ENCODE data around the gene SERPINB2.
"Not testable (repeated sequence)": the region's sequence is repeated elsewhere in the genome, so short reads cannot be mapped to it uniquely, and the experiment has no call there.

SERPINB2 gene

GRCh38 chr18:63906056-63906455 is 18.6 kb downstream of the SERPINB2 start:
- Histone ChIP-seq H3K27ac (no peak overlapping the region), H3K36me3 (ENCODE audit: insufficient read depth, low read length) (no peaks in the 10 kb centered on the region), H3K9me3 (ENCODE audit: low read depth, low read length) (no peaks in the 10 kb centered on the region), H3K9ac (ENCODE audit: insufficient read length) (no peak overlapping the region), H3K4me3 (no peak overlapping the region)
- TF ChIP-seq FOXP2 (optimal IDR thresholded peaks at IDR 0.05; ENCODE audit: control extremely low read depth, extremely low read length, insufficient read depth) = no peak
- no peak for TF ChIP-seq EZH2 (IDR thresholded peaks at IDR 0.05)
- no peak for TF ChIP-seq POLR2AphosphoS5 (IDR thresholded peaks at IDR 0.05; ENCODE audit: borderline replicate concordance, low read depth, low read length)
- DNase-seq (ENCODE audit: low read depth, low spot score) = no peak

- no peak for DNase-seq (ENCODE audit: low read depth, low spot score)
- H3K9me3 ChIP-seq (ENCODE audit: low read depth, low read length) = no peaks in the 10 kb centered on the region
- no peak within 1 kb of the TSS for H3K27ac ChIP-seq
- no peak within 1 kb of the TSS for H3K9ac ChIP-seq (ENCODE audit: insufficient read length)
- no peak within 1 kb of the TSS for H3K4me3 ChIP-seq
- no peaks in the 10 kb centered on the region for H3K36me3 ChIP-seq (ENCODE audit: insufficient read depth, low read length)
- TF ChIP-seq POLR2AphosphoS5 (IDR thresholded peaks at IDR 0.05; ENCODE audit: borderline replicate concordance, low read depth, low read length) = no peak
- no peak for TF ChIP-seq FOXP2 (optimal IDR thresholded peaks at IDR 0.05; ENCODE audit: control extremely low read depth, extremely low read length, insufficient read depth)
- TF ChIP-seq EZH2 (IDR thresholded peaks at IDR 0.05) = no peak
Observed at GRCh38 chr18:63907664-63908063, 20.2 kb downstream of the SERPINB2 start, which contains the start of gene SERPINB10. Gene SERPINB10 (plus strand): TSS chr18:63907958. CDS start chr18:63915511, 7,553 bp downstream.

GRCh38 chr18:63908858-63909257 is 21.4 kb downstream of the SERPINB2 start:
- no peak for DNase-seq (ENCODE audit: low read depth, low spot score)
- Histone ChIP-seq H3K4me3 (no peak overlapping the region), H3K9me3 (ENCODE audit: low read depth, low read length) (no peaks in the 10 kb centered on the region), H3K36me3 (ENCODE audit: insufficient read depth, low read length) (no peaks in the 10 kb centered on the region), H3K27ac (no peak overlapping the region), H3K9ac (ENCODE audit: insufficient read length) (no peak overlapping the region)
- TF ChIP-seq EZH2 (IDR thresholded peaks at IDR 0.05) (no peak), POLR2AphosphoS5 (IDR thresholded peaks at IDR 0.05; ENCODE audit: borderline replicate concordance, low read depth, low read length) (no peak), FOXP2 (optimal IDR thresholded peaks at IDR 0.05; ENCODE audit: control extremely low read depth, extremely low read length, insufficient read depth) (no peak)

GRCh38 chr18:63909870-63910269 is 22.4 kb downstream of the SERPINB2 start:
- no peak overlapping the region for H3K27ac ChIP-seq
- TF ChIP-seq POLR2AphosphoS5 (IDR thresholded peaks at IDR 0.05; ENCODE audit: borderline replicate concordance, low read depth, low read length) (no peak), EZH2 (IDR thresholded peaks at IDR 0.05) (no peak), FOXP2 (optimal IDR thresholded peaks at IDR 0.05; ENCODE audit: control extremely low read depth, extremely low read length, insufficient read depth) (no peak)
- no peaks in the 10 kb centered on the region for H3K36me3 ChIP-seq (ENCODE audit: insufficient read depth, low read length)
- H3K9me3 ChIP-seq (ENCODE audit: low read depth, low read length) = no peaks in the 10 kb centered on the region
- H3K9ac ChIP-seq (ENCODE audit: insufficient read length) = no peak overlapping the region
- no peak for DNase-seq (ENCODE audit: low read depth, low spot score)
- no peak overlapping the region for H3K4me3 ChIP-seq

GRCh38 chr18:63917817-63918216 is 30.3 kb downstream of the SERPINB2 start:
- TF ChIP-seq FOXP2 (optimal IDR thresholded peaks at IDR 0.05; ENCODE audit: control extremely low read depth, extremely low read length, insufficient read depth) (no peak), POLR2AphosphoS5 (IDR thresholded peaks at IDR 0.05; ENCODE audit: borderline replicate concordance, low read depth, low read length) (no peak), EZH2 (IDR thresholded peaks at IDR 0.05) (no peak)
- Histone ChIP-seq H3K9me3 (ENCODE audit: low read depth, low read length) (no peaks in the 10 kb centered on the region), H3K27ac (no peak overlapping the region), H3K36me3 (ENCODE audit: insufficient read depth, low read length) (no peaks in the 10 kb centered on the region), H3K4me3 (no peak overlapping the region), H3K9ac (ENCODE audit: insufficient read length) (no peak overlapping the region)
- no peak for DNase-seq (ENCODE audit: low read depth, low spot score)

- Histone ChIP-seq H3K9me3 (ENCODE audit: low read depth, low read length) (no peaks in the 10 kb centered on the region), H3K9ac (ENCODE audit: insufficient read length) (no peak overlapping the region), H3K36me3 (ENCODE audit: insufficient read depth, low read length) (no peaks in the 10 kb centered on the region), H3K4me3 (no peak overlapping the region), H3K27ac (no peak overlapping the region)
- DNase-seq (ENCODE audit: low read depth, low spot score) = no peak
- no peak for TF ChIP-seq FOXP2 (optimal IDR thresholded peaks at IDR 0.05; ENCODE audit: control extremely low read depth, extremely low read length, insufficient read depth)
- no peak for TF ChIP-seq POLR2AphosphoS5 (IDR thresholded peaks at IDR 0.05; ENCODE audit: borderline replicate concordance, low read depth, low read length)
- no peak for TF ChIP-seq EZH2 (IDR thresholded peaks at IDR 0.05)
Observed at GRCh38 chr18:63922049-63922448, 34.5 kb downstream of the SERPINB2 start.

GRCh38 chr18:63924551-63924950 is 37.0 kb downstream of the SERPINB2 start:
- Histone ChIP-seq H3K9ac (ENCODE audit: insufficient read length) (no peak overlapping the region), H3K9me3 (ENCODE audit: low read depth, low read length) (no peaks in the 10 kb centered on the region), H3K36me3 (ENCODE audit: insufficient read depth, low read length) (no peaks in the 10 kb centered on the region), H3K4me3 (no peak overlapping the region), H3K27ac (no peak overlapping the region)
- DNase-seq (ENCODE audit: low read depth, low spot score) = no peak
- TF ChIP-seq POLR2AphosphoS5 (IDR thresholded peaks at IDR 0.05; ENCODE audit: borderline replicate concordance, low read depth, low read length) (no peak), EZH2 (IDR thresholded peaks at IDR 0.05) (no peak), FOXP2 (optimal IDR thresholded peaks at IDR 0.05; ENCODE audit: control extremely low read depth, extremely low read length, insufficient read depth) (no peak)

GRCh38 chr18:63928331-63928730 is 40.8 kb downstream of the SERPINB2 start:
- no peak for TF ChIP-seq POLR2AphosphoS5 (IDR thresholded peaks at IDR 0.05; ENCODE audit: borderline replicate concordance, low read depth, low read length)
- Histone ChIP-seq H3K4me3 (no peak overlapping the region), H3K27ac (no peak overlapping the region), H3K9me3 (ENCODE audit: low read depth, low read length) (no peaks in the 10 kb centered on the region), H3K9ac (ENCODE audit: insufficient read length) (no peak overlapping the region), H3K36me3 (ENCODE audit: insufficient read depth, low read length) (no peaks in the 10 kb centered on the region)
- no peak for DNase-seq (ENCODE audit: low read depth, low spot score)

- H3K9me3 ChIP-seq (ENCODE audit: low read depth, low read length); H3K36me3 ChIP-seq (ENCODE audit: insufficient read depth, low read length); H3K27ac ChIP-seq; DNase-seq (ENCODE audit: low read depth, low spot score); H3K4me3 ChIP-seq; H3K9ac ChIP-seq (ENCODE audit: insufficient read length): not testable (repeated sequence)
Observed at GRCh38 chr18:63929369-63929768, 41.9 kb downstream of the SERPINB2 start.

Data from SK-N-MC (cell line).